Chondrocyte (in vitro differentiated cells): ENCODE data around the gene TTC28. TPM values are rescaled to one million over a fixed set of nuclear protein-coding genes. Genes with fewer than 3 reads are reported as not detected.
"Not testable (repeated sequence)": the region's sequence is repeated elsewhere in the genome, so short reads cannot be mapped to it uniquely, and the experiment has no call there.

Experiments
- DNase-seq: peaks from one replicate; pipeline ENCODE4 v3.0.0; 2021; ENCODE audit warnings: mixed read lengths, low spot score
- H3K27ac Mint-ChIP-seq: one replicate; pipeline ENCODE4 v1.8.0; 2021; ENCODE audit warnings: mild to moderate bottlenecking, moderate library complexity, mixed read lengths; ENCODE audit not compliant: unreplicated experiment
- H3K27me3 Mint-ChIP-seq: 2 replicates; pipeline ENCODE4 v1.8.0; 2021; ENCODE audit warnings: low read depth, mixed read lengths
- H3K36me3 Mint-ChIP-seq: 2 replicates; pipeline ENCODE4 v1.8.0; 2021; ENCODE audit warnings: low read depth, mixed read lengths
- H3K4me1 Mint-ChIP-seq: 2 replicates; pipeline ENCODE4 v1.8.0; 2021; ENCODE audit warnings: low read depth, mild to moderate bottlenecking, mixed read lengths
- H3K4me3 Mint-ChIP-seq: one replicate; pipeline ENCODE4 v1.8.0; 2021; ENCODE audit warnings: mild to moderate bottlenecking, moderate library complexity, mixed read lengths; ENCODE audit not compliant: unreplicated experiment
- H3K9me3 Mint-ChIP-seq: 2 replicates; pipeline ENCODE4 v1.8.0; 2021; ENCODE audit warnings: low read depth, mixed read lengths
- total RNA-seq: library from RNA; stranded (reverse); gene quantifications from 3 replicates; pipeline ENCODE4 v1.2.1, GENCODE V29; 2021
- TF ChIP-seq, protein P1 (sequence below): fragments of 200-600 bp; sonication (generic); IDR thresholded peaks from 2 replicates; pipeline ENCODE4 v1.5.0; 2021; ENCODE audit warnings: antibody characterized with exemption, mild to moderate bottlenecking, moderate library complexity

Gene TTC28
- total RNA-seq, 1 donor from 2014 or later: 38.3 TPM

DNA sequence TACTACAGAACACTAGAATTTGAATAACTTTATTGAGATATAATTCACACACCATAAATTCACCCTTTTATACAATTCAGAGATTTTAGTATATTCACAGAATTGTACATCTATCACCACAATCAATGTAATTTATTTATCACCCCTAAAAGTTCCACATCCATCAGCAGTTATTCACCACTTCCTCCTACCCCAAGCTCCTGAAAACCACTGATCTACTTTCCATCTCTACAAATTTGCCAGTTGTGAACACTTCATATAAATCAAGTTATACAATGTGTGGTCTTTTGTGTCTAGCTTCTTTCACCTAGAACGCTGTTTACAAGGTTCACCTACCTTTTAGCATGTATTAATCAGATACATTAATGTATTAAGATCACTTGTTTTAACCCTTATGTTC, 179.6 kb downstream of the TTC28 start:
- Mint-ChIP-seq H3K27ac (no peak overlapping the region), H3K9me3 (no peaks in the 10 kb centered on the region), H3K4me3 (no peak overlapping the region), H3K4me1 (no peaks in the 10 kb centered on the region), H3K27me3 (no peaks in the 10 kb centered on the region), H3K36me3 (peaks cover 1% of the 10 kb centered on the region)
- no peak for DNase-seq
- TF ChIP-seq, protein P1, sequence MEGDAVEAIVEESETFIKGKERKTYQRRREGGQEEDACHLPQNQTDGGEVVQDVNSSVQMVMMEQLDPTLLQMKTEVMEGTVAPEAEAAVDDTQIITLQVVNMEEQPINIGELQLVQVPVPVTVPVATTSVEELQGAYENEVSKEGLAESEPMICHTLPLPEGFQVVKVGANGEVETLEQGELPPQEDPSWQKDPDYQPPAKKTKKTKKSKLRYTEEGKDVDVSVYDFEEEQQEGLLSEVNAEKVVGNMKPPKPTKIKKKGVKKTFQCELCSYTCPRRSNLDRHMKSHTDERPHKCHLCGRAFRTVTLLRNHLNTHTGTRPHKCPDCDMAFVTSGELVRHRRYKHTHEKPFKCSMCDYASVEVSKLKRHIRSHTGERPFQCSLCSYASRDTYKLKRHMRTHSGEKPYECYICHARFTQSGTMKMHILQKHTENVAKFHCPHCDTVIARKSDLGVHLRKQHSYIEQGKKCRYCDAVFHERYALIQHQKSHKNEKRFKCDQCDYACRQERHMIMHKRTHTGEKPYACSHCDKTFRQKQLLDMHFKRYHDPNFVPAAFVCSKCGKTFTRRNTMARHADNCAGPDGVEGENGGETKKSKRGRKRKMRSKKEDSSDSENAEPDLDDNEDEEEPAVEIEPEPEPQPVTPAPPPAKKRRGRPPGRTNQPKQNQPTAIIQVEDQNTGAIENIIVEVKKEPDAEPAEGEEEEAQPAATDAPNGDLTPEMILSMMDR: no peak

DNA sequence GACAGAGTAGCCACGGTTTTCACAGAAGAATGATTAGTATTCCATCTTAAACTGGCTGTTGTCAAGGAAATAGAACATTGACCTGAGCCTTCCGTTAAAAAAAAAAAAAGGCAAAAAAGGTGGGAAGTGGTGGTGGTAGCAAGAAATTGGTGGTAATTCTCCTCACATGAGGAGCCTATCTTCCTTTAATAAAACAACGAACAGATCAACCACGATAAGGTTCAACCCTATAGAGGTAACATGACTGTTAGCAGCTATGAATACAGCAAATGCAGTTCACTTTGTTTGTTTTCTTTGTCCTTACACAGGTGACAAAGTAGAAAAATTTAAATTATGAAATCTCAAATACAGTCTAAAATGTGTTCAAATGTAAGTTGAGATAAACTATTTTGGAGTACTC, 181.6 kb downstream of the TTC28 start:
- no peaks in the 10 kb centered on the region for H3K27me3 Mint-ChIP-seq
- H3K27ac Mint-ChIP-seq: no peak overlapping the region
- DNase-seq: no peak
- TF ChIP-seq, protein P1: no peak
- H3K4me3 Mint-ChIP-seq: no peak overlapping the region
- no peaks in the 10 kb centered on the region for H3K4me1 Mint-ChIP-seq
- peaks cover 3% of the 10 kb centered on the region for H3K9me3 Mint-ChIP-seq
- peaks cover 1% of the 10 kb centered on the region for H3K36me3 Mint-ChIP-seq

DNA sequence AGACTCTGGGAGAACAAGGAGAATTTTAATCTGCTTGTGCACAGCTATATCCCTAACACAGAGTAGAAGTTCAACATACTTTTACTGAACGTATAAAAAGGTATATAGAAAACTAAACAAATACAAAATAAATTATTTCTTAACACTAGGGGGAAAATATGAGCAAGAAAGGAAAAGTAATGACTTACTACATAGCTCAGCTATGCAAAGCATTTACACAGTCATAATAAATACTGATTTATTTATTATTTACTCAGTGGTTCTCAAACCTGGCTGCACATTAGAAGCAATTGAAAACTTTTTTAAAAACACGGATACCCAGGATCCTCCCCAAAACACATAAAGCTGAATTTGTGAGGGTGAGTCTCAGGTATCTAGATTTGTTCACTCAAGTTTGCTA, 182.5 kb downstream of the TTC28 start:
- no peak for DNase-seq
- TF ChIP-seq, protein P1: peak; percentile 30
- no peak overlapping the region for H3K4me3 Mint-ChIP-seq

DNA sequence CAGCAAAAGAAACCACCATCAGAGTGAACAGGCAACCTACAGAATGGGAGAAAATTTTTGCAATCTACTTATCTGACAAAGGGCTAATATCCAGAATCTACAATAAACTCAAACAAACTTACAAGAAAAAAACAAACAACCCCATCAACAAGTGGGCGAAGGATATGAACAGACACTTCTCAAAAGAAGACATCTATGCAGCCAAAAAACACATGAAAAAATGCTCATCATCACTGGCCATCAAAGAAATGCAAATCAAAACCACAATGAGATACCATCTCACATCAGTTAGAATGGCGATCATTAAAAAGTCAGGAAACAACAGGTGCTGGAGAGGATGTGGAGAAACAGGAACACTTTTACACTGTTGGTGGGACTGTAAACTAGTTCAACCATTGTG, 188.4 kb downstream of the TTC28 start:
- not testable (repeated sequence) for H3K27ac Mint-ChIP-seq, DNase-seq, H3K4me1 Mint-ChIP-seq, H3K36me3 Mint-ChIP-seq, H3K27me3 Mint-ChIP-seq, H3K4me3 Mint-ChIP-seq, H3K9me3 Mint-ChIP-seq

More for the DNA sequence above, 182.5 kb downstream of the TTC28 start:
- H3K9me3 Mint-ChIP-seq: peaks cover 3% of the 10 kb centered on the region
- H3K4me1 Mint-ChIP-seq: no peaks in the 10 kb centered on the region
- H3K27ac Mint-ChIP-seq: no peak overlapping the region
- no peaks in the 10 kb centered on the region for H3K27me3 Mint-ChIP-seq
- peaks cover 1% of the 10 kb centered on the region for H3K36me3 Mint-ChIP-seq

DNA sequence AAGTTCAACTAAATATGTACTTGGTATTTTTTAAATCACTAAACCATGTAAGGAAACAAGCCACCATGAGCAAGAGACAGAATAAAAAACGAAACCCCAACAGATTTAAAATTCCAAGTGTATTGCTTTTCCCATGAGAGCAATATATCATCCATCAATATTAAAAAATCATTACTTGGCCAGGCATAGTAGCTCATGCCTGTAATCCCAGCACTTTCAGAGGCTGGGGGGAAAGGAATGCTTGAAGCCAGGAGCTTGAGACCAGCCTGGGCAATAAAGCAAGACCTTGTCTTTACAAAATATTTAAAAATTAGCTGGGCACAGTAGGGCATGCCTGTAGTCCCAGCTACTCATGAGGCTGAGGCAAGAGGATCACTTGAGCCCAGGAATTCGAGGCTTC, 190.8 kb downstream of the TTC28 start:
- no peaks in the 10 kb centered on the region for H3K4me1 Mint-ChIP-seq
- no peak for DNase-seq
- H3K36me3 Mint-ChIP-seq: peaks cover 2% of the 10 kb centered on the region
- TF ChIP-seq, protein P1: no peak
- H3K4me3 Mint-ChIP-seq: no peak overlapping the region
- H3K27ac Mint-ChIP-seq: no peak overlapping the region
- H3K27me3 Mint-ChIP-seq: no peaks in the 10 kb centered on the region
- H3K9me3 Mint-ChIP-seq: peaks cover 2% of the 10 kb centered on the region

DNA sequence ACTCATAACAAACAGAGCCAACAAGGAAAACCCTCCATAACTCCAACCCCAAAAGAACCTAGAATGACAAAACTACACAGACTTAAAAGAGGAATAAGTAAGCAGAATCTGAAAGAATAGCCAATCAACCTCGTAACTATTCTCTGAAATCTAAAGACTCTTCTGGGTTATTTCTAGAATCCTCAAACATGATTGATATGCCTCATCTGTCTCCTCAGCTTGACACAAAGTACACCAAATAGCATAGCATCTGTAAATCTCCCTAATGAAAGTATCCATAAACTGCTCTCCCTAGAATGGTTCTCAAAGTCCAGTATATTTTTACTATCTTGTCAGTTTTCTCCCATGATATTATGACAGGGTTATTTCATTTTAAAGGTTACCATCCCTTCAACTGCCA, 195.0 kb downstream of the TTC28 start:
- H3K9me3 Mint-ChIP-seq: peaks cover 2% of the 10 kb centered on the region
- no peak overlapping the region for H3K4me3 Mint-ChIP-seq
- DNase-seq: no peak
- H3K4me1 Mint-ChIP-seq: peaks cover 3% of the 10 kb centered on the region
- no peaks in the 10 kb centered on the region for H3K27me3 Mint-ChIP-seq
- TF ChIP-seq, protein P1: no peak
- H3K36me3 Mint-ChIP-seq: no peaks in the 10 kb centered on the region
- H3K27ac Mint-ChIP-seq: no peak overlapping the region
